Measurements from ENCODE around the gene SIK3.

Gene SIK3

DNA sequence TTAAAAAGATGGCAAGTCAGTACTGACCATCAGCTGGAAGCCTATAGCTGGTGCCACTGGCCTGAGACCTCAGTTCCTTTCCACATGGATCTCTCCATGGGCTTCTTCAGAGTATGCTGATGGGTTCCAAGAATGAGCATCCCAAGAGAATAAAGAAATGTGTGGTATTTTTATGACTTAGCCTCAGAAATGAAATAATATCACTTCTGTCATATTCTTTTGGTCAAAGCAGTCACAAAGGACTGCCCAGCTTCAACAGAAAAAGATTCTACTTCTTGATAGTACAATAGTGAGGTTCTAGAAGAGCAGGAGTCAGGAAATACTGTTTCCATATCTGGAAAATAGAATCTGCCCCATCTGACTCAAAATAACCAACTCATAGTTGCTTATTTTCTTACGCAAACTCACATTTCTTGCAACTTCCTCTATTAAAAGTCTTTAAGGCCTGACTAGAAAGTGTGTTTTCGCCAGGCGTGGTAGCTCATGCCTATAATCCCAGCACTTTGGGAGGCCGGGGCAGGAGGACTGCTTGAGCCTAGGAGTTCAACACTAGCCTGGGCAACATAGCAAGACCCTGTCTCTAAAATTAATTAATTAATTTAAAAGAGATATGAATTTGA lies 116.9 kb downstream of the SIK3 start:
- Histone ChIP-seq H3K27me3 (ENCODE audit: control insufficient read depth, insufficient read depth, low read length) (no peaks in the 10 kb centered on the region), H3K36me3 (ENCODE audit: control insufficient read depth, insufficient read depth, low read length) (no peaks in the 10 kb centered on the region), H3K4me3 (ENCODE audit: low read depth, low read length) (no peak overlapping the region), H3K9ac (ENCODE audit: low read length) (no peak overlapping the region), H3K27ac (ENCODE audit: low read depth, low read length) (no peak overlapping the region), H3K9me3 (ENCODE audit: control insufficient read depth, insufficient read depth, low read depth, low read length) (no peaks in the 10 kb centered on the region), H3K4me1 (ENCODE audit: control insufficient read depth, insufficient read depth, low read length) (peaks cover 9% of the 10 kb centered on the region)

- no peaks in the 10 kb centered on the region for H3K36me3 ChIP-seq (ENCODE audit: control insufficient read depth, insufficient read depth, low read length)
- H3K27ac ChIP-seq (ENCODE audit: low read depth, low read length) = no peak overlapping the region
- no peaks in the 10 kb centered on the region for H3K27me3 ChIP-seq (ENCODE audit: control insufficient read depth, insufficient read depth, low read length)
- peaks cover 6% of the 10 kb centered on the region; the same call in 1 of the 2 replicates for H3K4me1 ChIP-seq (ENCODE audit: control insufficient read depth, insufficient read depth, low read length)
- H3K9ac ChIP-seq (ENCODE audit: low read length) = no peak overlapping the region
- H3K4me3 ChIP-seq (ENCODE audit: low read depth, low read length) = no peak overlapping the region
- H3K9me3 ChIP-seq (ENCODE audit: control insufficient read depth, insufficient read depth, low read depth, low read length) = no peaks in the 10 kb centered on the region
These were observed 118.0 kb downstream of the SIK3 start for GRCh38 chr11:116980136-116980793.

- no peaks in the 10 kb centered on the region for H3K9me3 ChIP-seq (ENCODE audit: control insufficient read depth, insufficient read depth, low read depth, low read length)
- H3K4me3 ChIP-seq (ENCODE audit: low read depth, low read length) = no peak overlapping the region
- no peak overlapping the region for H3K9ac ChIP-seq (ENCODE audit: low read length)
- H3K27me3 ChIP-seq (ENCODE audit: control insufficient read depth, insufficient read depth, low read length) = no peaks in the 10 kb centered on the region
- no peaks in the 10 kb centered on the region for H3K36me3 ChIP-seq (ENCODE audit: control insufficient read depth, insufficient read depth, low read length)
- H3K4me1 ChIP-seq (ENCODE audit: control insufficient read depth, insufficient read depth, low read length) = peaks cover 14% of the 10 kb centered on the region
- H3K27ac ChIP-seq (ENCODE audit: low read depth, low read length) = no peak overlapping the region
These were observed 121.2 kb downstream of the SIK3 start for GRCh38 chr11:116976941-116977570.

- Histone ChIP-seq H3K27me3 (ENCODE audit: control insufficient read depth, insufficient read depth, low read length) (no peaks in the 10 kb centered on the region), H3K27ac (ENCODE audit: low read depth, low read length) (no peak overlapping the region), H3K4me3 (ENCODE audit: low read depth, low read length) (no peak overlapping the region), H3K36me3 (ENCODE audit: control insufficient read depth, insufficient read depth, low read length) (no peaks in the 10 kb centered on the region), H3K9me3 (ENCODE audit: control insufficient read depth, insufficient read depth, low read depth, low read length) (no peaks in the 10 kb centered on the region), H3K4me1 (ENCODE audit: control insufficient read depth, insufficient read depth, low read length) (peaks cover 14% of the 10 kb centered on the region), H3K9ac (ENCODE audit: low read length) (no peak overlapping the region)
These were observed 122.6 kb downstream of the SIK3 start for GRCh38 chr11:116975661-116976060.

DNA sequence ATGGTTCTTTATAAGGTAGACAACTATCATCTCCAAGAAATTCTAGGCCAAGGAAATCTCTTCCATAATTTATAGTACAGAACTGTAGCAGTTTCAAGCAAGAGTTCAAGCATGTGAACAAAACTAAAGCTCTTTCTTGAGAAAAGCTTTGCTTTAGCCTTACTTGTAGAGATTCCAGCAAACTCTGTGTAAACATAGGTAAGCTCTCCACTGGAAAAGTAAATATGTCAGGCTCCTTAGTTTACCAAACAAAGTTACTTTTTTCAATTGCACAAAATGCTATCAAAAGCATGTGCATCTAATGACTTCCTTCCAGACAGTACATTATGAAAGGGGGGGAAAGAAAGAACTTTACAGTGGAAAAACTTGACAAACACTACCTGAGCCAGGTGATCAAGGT lies 125.0 kb downstream of the SIK3 start:
- Histone ChIP-seq H3K9ac (ENCODE audit: low read length) (no peak overlapping the region), H3K9me3 (ENCODE audit: control insufficient read depth, insufficient read depth, low read depth, low read length) (no peaks in the 10 kb centered on the region), H3K27ac (ENCODE audit: low read depth, low read length) (no peak overlapping the region), H3K4me3 (ENCODE audit: low read depth, low read length) (no peak overlapping the region), H3K36me3 (ENCODE audit: control insufficient read depth, insufficient read depth, low read length) (no peaks in the 10 kb centered on the region), H3K27me3 (ENCODE audit: control insufficient read depth, insufficient read depth, low read length) (no peaks in the 10 kb centered on the region), H3K4me1 (ENCODE audit: control insufficient read depth, insufficient read depth, low read length) (peaks cover 27% of the 10 kb centered on the region)

GRCh38 chr11:116972691-116973090 lies 125.5 kb downstream of the SIK3 start:
- no peaks in the 10 kb centered on the region for H3K9me3 ChIP-seq (ENCODE audit: control insufficient read depth, insufficient read depth, low read depth, low read length)
- H3K4me1 ChIP-seq (ENCODE audit: control insufficient read depth, insufficient read depth, low read length) = peaks cover 27% of the 10 kb centered on the region
- no peak overlapping the region for H3K4me3 ChIP-seq (ENCODE audit: low read depth, low read length)
- H3K36me3 ChIP-seq (ENCODE audit: control insufficient read depth, insufficient read depth, low read length) = no peaks in the 10 kb centered on the region
- no peak overlapping the region for H3K27ac ChIP-seq (ENCODE audit: low read depth, low read length)
- H3K27me3 ChIP-seq (ENCODE audit: control insufficient read depth, insufficient read depth, low read length) = no peaks in the 10 kb centered on the region
- H3K9ac ChIP-seq (ENCODE audit: low read length) = no peak overlapping the region

GRCh38 chr11:116970485-116971292 lies 127.5 kb downstream of the SIK3 start:
- Histone ChIP-seq H3K36me3 (ENCODE audit: control insufficient read depth, insufficient read depth, low read length) (no peaks in the 10 kb centered on the region), H3K4me3 (ENCODE audit: low read depth, low read length) (no peak overlapping the region), H3K4me1 (ENCODE audit: control insufficient read depth, insufficient read depth, low read length) (peaks cover 21% of the 10 kb centered on the region), H3K27ac (ENCODE audit: low read depth, low read length) (no peak overlapping the region), H3K27me3 (ENCODE audit: control insufficient read depth, insufficient read depth, low read length) (no peaks in the 10 kb centered on the region), H3K9me3 (ENCODE audit: control insufficient read depth, insufficient read depth, low read depth, low read length) (no peaks in the 10 kb centered on the region), H3K9ac (ENCODE audit: low read length) (no peak overlapping the region)

DNA sequence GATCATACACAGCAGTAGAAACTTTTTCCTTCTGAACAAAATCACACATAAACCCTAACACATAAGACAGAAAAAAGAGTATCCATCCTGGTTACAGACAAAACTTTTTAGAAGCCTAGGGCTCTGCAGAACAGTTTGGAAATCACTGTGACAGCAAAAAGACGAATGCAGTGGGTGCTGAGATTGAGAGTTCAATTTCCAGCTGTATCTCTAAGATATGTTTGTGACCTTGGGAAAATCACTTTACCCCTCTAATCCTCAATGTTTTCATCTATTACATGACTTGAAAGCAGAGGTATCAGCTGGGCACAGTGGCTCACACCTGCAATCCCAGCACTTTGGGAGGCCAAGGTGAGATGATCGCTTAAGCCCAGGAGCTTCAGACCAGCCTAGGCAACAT lies 128.5 kb downstream of the SIK3 start:
- Histone ChIP-seq H3K4me3 (ENCODE audit: low read depth, low read length) (no peak overlapping the region), H3K9ac (ENCODE audit: low read length) (no peak overlapping the region), H3K36me3 (ENCODE audit: control insufficient read depth, insufficient read depth, low read length) (no peaks in the 10 kb centered on the region), H3K9me3 (ENCODE audit: control insufficient read depth, insufficient read depth, low read depth, low read length) (no peaks in the 10 kb centered on the region), H3K27me3 (ENCODE audit: control insufficient read depth, insufficient read depth, low read length) (no peaks in the 10 kb centered on the region), H3K27ac (ENCODE audit: low read depth, low read length) (no peak overlapping the region), H3K4me1 (ENCODE audit: control insufficient read depth, insufficient read depth, low read length) (peaks cover 21% of the 10 kb centered on the region)

DNA sequence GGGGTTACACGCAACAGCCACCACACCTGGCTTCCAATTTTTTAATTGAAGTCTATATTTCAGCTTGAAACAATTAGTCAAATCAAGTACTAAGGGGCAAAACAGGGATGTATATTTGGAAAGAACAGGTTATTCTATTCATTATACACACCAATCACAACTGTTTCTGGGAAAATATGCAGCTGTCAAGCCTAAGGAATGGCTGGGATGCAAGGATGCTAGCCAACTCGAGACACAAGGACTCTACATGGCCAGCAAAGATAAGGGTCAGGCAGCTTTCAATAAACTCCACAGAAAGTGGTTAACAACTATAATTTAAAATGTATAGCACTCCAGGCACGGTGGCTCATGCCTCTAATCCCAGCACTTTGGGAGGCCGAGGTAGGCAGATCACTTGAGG lies 134.0 kb downstream of the SIK3 start:
- Histone ChIP-seq H3K4me1 (ENCODE audit: control insufficient read depth, insufficient read depth, low read length) (peaks cover 11% of the 10 kb centered on the region), H3K27ac (ENCODE audit: low read depth, low read length) (no peak overlapping the region), H3K9ac (ENCODE audit: low read length) (no peak overlapping the region), H3K4me3 (ENCODE audit: low read depth, low read length) (no peak overlapping the region), H3K9me3 (ENCODE audit: control insufficient read depth, insufficient read depth, low read depth, low read length) (no peaks in the 10 kb centered on the region), H3K36me3 (ENCODE audit: control insufficient read depth, insufficient read depth, low read length) (no peaks in the 10 kb centered on the region), H3K27me3 (ENCODE audit: control insufficient read depth, insufficient read depth, low read length) (no peaks in the 10 kb centered on the region)

GRCh38 chr11:116963813-116964212 lies 134.4 kb downstream of the SIK3 start:
- H3K4me3 ChIP-seq (ENCODE audit: low read depth, low read length) = no peak overlapping the region
- no peaks in the 10 kb centered on the region for H3K9me3 ChIP-seq (ENCODE audit: control insufficient read depth, insufficient read depth, low read depth, low read length)
- H3K27me3 ChIP-seq (ENCODE audit: control insufficient read depth, insufficient read depth, low read length) = no peaks in the 10 kb centered on the region
- H3K27ac ChIP-seq (ENCODE audit: low read depth, low read length) = no peak overlapping the region
- no peak overlapping the region for H3K9ac ChIP-seq (ENCODE audit: low read length)
- no peaks in the 10 kb centered on the region for H3K36me3 ChIP-seq (ENCODE audit: control insufficient read depth, insufficient read depth, low read length)
- H3K4me1 ChIP-seq (ENCODE audit: control insufficient read depth, insufficient read depth, low read length) = peaks cover 10% of the 10 kb centered on the region

DNA sequence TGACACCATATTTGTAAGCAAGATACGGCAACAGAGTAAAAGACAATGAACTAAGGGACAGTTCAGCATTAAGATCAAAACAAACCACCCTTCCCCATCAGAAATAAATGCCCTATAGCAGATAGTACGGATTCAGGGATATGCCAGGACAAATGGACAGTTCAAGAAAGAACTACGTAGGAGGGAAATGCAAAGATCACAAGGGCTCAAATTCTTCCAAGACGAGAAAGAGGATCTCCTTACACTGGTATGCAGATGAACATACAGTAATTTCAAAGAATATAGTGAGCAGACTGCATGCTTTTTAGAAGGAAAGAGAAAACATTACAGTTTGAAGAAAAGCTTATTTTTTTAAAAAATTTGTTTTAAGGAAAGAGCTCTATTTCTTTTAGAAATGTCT lies 136.1 kb downstream of the SIK3 start:
- Histone ChIP-seq H3K27me3 (ENCODE audit: control insufficient read depth, insufficient read depth, low read length) (no peaks in the 10 kb centered on the region), H3K36me3 (ENCODE audit: control insufficient read depth, insufficient read depth, low read length) (no peaks in the 10 kb centered on the region), H3K4me1 (ENCODE audit: control insufficient read depth, insufficient read depth, low read length) (peaks cover 6% of the 10 kb centered on the region), H3K9me3 (ENCODE audit: control insufficient read depth, insufficient read depth, low read depth, low read length) (no peaks in the 10 kb centered on the region), H3K27ac (ENCODE audit: low read depth, low read length) (no peak overlapping the region), H3K9ac (ENCODE audit: low read length) (no peak overlapping the region), H3K4me3 (ENCODE audit: low read depth, low read length) (no peak overlapping the region)
